Stimulated activated CD4-positive, alpha-beta T cell treated with anti-CD3 and anti-CD28 coated beads, Interleukin-4, amount 100 ng/mL, for 48 hours (primary cell): Measurements from ENCODE around the gene CEP170.
"Not testable (repeated sequence)": the region's sequence is repeated elsewhere in the genome, so short reads cannot be mapped to it uniquely, and the experiment has no call there.

Experiments used
- DNase-seq, 2 donors: peaks; one replicate each; pipeline ENCODE4 v3.0.0-alpha.2; 2020; ENCODE audit warnings: low read depth in 2 of 2

The CEP170 gene

DNA sequence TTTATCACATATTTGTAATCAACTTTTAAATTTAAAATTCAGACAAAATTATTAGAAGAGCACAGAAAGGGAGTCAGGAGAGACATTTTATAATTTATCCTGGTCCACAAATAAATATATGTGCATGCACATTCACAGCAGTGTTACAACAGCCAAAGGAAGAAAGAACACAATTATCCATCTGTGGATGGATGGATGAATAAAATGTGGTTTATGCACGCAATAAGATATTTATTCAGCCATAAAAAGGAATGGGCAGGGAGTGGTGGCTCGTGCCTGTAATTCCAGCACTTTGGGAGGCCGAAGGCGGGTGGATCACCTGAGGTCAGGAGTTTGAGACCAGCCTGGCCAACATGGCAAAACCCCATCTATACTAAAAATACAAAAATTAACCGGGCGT lies 77.3 kb downstream of the CEP170 start:
- not testable (repeated sequence) for DNase-seq

DNA sequence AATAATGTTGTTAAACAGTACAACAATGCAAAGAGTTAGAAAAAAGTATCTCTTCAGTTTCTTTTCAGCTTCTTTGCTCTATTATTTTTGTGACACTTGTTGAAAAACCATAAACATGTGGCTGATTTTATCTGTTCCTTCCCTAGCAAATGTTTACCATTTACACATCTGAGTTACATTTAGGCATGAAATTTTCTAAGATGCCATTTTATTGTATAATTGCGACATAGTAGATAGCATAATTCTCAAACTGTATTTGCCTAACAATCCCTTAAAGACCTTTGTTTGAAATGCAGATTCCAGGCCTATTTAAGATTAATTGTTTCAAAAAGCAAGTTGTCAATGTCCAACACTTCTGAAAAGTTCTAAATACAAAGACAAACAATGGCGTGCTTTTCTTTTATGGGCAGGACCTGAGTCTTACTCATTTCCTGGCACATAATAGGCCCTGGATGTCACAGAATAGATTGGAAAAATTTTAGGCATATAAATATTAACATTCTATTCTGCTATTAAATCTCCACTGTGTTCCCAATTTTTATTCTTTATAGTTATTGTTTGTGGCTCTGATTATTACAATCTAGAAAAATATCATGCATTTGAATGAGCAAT lies 81.2 kb downstream of the CEP170 start:
- not testable (repeated sequence) for DNase-seq

DNA sequence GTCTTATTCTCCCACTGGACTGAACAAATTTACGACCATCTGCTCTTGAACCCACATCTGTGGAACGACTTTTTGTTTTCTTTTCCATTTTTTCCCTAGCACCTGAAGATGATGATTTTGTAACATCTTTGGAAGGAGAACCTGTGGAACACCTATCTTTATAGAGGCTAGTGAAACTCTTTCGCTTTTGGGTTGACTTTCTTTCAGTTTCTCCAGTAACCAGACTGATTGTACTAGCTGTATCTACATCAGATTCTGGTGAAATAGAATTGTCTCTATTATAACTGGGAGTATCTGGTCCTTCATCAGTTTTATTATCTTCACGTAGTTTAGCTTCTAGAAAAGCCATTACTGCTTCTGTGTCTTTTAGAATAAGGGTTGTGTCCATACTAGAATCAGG lies 90.2 kb downstream of the CEP170 start:
- DNase-seq: not testable (repeated sequence)

DNA sequence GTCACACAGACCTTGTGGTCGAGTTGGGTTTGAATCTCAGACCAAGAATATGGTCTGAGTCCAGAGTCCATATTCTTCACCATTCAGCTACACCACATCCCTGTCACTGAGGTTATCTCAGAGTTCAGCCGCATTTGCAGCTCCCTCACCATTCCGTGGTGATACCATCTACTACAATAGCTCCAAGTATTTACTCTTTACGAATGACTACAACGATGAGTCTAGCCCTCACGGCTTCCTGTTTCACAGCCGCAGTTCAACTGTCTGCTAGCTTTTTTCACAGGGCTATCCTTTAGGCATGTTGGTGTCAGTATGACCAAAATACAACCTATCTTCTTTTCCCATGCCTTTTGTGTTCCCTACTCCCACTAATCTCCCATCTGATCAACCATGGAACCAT lies 104.2 kb downstream of the CEP170 start:
- DNase-seq: not testable (repeated sequence)

- not testable (repeated sequence) for DNase-seq
Observed at GRCh38 chr1:243149120-243149519, 106.0 kb downstream of the CEP170 start.

GRCh38 chr1:243147351-243147750 lies 107.7 kb downstream of the CEP170 start:
- DNase-seq: not testable (repeated sequence)

DNA sequence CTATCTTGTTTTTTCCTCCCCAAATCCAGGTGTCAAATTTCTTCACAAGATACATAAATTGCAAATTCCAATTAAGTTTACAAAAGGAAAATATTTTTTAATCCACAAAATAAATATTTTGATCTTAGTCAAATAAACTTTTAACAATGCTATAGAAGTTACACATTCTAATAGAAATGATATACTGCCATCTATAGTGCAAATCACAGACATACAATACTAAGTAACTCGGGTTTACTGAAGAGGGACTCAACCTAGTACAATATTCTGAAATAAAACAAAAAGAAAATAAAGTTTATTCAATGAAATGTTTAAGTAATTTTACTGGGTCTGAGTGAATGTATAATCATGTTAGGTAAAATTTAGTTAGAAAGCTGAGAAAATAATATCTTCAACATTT lies 114.6 kb downstream of the CEP170 start:
- DNase-seq: not testable (repeated sequence)

DNA sequence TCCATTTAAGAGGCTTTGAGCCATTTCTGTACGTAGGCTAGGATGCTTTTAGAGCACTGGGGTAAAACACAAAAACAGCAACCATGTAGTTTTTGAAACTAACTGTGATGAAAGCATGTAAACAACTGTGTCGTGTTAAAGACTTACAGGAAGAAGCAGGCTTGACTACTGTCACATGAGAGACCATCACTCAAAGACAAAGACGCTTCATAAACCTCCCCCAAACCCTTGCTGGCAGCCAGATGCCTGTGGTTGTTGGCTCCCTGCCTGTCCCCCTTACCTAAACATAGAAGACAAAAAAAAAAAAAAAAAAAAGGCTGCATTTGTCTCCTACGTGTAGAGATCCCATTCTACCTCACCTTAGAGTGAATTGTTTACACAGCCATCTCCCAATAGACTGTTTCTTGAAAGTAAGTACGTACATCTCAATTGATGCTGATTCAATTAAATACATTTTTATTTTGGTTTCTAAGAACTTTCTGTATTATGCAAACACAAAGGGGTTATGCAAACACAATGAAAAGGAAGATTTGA lies 132.1 kb downstream of the CEP170 start:
- not testable (repeated sequence) for DNase-seq

DNA sequence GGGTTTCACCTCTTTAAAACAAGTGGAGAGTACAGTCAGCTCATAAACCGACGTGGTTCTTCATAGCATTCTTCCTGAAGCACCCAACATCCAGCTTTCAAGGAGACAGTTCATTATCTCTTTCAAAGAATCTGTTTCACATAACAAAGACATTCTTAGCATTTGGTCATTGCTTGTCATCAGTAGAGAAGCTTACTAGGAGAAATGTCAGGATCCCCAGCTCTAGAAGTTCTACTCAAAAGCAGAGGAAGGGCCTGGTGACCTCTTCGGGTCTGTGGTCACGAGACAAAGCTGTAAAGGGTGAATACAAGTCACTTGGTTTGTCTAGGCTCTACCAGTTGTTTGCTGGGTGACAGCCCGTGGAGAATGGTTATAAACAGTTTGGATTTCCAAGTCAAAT lies 133.1 kb downstream of the CEP170 start:
- not testable (repeated sequence) for DNase-seq

DNA sequence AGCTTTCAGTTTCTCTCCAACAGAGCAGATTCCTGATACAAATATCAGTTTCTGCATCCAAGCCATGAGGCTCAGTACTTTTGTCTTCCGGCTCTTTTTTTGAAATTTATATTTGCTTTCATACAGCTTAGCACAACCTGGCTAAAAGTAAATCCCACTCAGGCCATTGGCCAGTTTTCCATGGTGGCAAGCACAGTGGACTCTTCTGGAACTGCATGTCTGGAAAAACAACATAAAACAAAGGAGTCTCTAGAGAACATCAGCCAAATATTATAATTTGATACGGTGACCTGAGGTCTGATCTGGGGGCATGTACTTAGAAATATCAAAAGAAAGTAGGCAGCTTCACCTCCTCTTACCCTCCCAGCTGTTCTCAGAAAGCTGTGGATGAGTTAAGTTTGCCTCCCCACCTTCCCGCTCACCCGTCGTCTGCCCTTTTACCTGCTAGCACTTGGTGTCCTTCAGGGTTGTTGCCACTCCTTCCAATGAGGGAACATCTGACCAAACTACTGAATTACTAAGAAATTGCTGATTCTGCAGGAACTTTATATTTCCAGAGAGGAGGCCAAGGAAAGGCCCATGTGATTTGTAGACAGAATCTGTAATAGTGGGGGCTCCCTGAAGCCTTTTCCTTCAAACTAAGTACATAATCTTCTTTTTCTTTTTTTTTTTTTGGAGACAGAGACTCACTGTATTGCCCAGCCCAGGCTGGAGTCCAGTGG lies 136.3 kb downstream of the CEP170 start:
- DNase-seq: not testable (repeated sequence)

GRCh38 chr1:243116187-243116586 lies 138.9 kb downstream of the CEP170 start:
- not testable (repeated sequence) for DNase-seq

- DNase-seq: not testable (repeated sequence)
Observed at GRCh38 chr1:243114769-243115168, 140.3 kb downstream of the CEP170 start.

DNA sequence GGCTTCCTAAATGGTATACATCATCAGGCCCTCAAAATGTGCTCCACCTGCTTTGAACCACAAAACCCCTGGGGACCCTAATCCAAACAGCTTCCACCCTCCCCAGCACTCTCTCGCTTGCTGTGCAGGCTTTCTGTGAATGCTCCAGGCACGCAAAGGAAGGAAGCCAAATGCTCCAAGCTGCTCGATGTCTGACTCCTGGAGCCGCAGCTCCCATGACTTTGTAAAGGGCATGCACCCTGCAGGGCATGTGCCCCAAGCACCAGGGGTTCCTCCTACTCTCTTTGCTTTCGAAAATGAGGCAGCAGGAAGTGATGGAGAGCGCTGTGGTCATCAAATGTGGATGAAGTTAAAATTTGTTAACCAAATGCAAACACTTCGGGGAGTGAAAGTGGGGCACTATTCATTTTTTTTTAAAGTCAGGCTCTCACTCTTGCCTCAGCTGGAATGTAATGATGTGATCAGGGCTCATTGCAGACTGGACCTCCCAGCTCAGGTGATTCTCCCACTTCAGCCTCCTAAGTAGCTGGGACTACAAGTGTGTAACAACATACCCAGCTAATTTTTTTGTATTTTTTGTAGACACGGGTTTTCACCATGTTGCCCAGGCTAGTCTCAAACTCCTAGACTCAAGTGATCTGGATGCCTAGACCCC lies 140.9 kb downstream of the CEP170 start:
- not testable (repeated sequence) for DNase-seq

DNA sequence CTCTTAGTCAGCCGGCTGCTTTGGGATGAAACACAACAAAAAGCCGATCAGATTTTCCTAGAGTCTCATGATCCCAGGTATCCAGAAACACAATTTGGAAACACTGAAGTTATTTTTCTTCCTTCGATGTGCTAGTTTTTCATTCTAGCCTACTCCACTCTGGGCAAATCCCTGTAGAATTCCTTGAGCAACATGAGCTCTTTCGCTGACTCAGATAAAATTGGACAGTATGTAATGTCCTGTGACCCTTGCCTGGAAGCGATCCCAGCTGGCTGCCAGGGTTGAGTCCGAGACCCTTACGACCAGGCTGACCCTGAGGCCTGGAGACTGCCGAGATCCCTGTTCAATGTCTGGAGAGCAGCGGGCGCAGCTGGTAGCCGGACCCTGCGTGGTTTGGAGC lies 147.9 kb downstream of the CEP170 start:
- DNase-seq: not testable (repeated sequence)

DNA sequence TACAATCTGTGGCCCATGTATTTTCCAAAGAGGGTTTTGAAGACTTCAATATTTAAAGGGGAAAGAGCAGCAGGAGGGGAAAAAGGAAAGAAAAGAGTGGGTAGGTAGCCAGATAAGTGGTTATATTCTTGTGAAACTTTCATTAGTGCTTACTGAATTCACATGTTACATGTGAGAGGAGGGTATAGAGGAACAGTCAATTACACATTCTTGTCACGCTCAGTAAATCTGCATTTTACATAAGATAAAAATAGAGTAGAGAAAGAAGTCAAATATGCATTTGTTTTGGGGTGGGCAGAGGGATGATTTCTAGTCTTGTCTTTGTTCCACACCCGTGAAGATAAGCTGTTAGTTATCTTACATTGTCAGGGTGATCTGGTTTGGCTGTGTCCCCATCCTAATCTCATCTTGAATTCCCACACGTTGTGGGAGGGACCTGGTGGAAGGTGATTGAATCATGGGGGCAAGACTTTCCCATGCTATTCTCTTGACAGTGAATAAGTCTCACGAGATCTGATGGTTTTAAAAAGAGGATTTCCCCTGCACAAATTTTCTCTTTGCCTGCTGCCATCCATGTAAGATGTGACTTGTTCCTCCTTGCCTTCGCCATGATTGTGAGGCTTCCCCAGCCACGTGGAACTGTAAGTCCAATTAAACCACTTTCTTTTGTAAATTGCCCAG lies 149.3 kb downstream of the CEP170 start:
- DNase-seq: not testable (repeated sequence)

DNA sequence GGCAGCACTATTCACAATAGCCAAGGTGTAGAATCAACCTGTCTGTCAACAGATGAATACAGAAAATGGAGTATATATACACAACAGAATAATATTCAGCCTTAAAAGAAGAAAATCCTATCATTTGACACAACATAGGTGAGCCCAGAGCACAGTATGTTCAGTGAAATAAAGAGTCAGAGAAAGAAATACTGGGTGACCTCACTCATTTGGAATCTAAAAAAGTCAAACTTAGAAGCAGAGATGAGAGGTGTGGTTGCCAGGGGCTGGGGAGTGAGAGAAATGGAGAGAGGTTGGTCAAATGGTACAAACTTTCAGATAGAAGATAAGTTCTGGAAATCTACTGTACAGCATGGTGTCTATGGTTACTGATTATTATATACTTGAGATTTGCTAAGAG lies 150.0 kb downstream of the CEP170 start:
- not testable (repeated sequence) for DNase-seq

GRCh38 chr1:243104452-243104851 lies 150.6 kb downstream of the CEP170 start:
- not testable (repeated sequence) for DNase-seq

DNA sequence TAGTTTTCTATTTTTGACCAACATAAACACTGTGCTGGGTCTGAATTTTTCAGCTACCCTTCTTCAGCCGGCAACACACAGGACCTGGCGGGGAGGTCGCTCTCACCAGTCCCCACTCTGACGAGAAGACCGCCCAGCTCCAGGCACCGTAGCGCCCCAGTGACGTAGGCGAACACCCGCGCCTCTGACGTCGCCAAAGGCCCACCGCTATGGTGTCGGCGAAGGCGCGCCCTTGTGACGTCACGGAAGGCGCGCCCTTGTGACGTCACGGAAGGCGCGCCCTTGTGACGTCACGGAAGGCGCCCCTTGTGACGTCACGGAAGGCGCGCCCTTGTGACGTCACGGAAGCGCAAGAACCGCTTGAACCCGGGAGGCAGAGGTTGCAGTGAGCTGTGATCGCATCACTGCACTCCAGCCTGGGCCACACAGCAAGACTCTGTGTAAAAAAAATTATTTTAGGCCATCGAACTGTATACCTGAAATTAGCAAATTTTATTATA lies 153.5 kb downstream of the CEP170 start:
- DNase-seq: peak; percentile 45 to 62

DNA sequence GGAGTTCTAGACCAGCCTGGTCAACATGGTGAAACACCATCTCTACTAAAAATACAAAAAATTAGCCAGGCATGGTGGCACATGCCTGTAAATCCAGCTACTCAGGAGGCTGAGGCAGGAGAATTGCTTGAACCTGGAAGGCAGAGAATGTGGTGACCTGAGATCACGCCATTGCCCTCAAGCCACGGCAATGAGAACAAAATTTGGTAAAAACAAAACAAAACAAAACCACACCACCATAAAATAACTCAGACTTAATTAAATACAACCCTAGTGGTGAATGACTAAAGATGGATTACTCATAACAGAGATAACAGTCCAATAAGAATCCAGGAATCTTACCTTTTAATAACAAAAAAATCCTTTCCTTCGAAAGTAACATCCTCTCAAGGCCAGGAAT lies 167.7 kb downstream of the CEP170 start:
- not testable (repeated sequence) for DNase-seq
